HG03135 (cell line): Measurements from ENCODE around the gene ISLR2.

Experiments
- ATAC-seq: cut with Tn5 transposase; IDR thresholded peaks from one replicate; pipeline ENCODE4 v1.9.1; 2021; ENCODE audit warnings: mild to moderate bottlenecking, moderate library complexity; ENCODE audit not compliant: unreplicated experiment

Gene ISLR2

GRCh38 chr15:74175271-74176191 is 45.1 kb downstream of the ISLR2 start:
- ATAC-seq = no peak

GRCh38 chr15:74176262-74177214 is 46.2 kb downstream of the ISLR2 start:
- no peak for ATAC-seq

GRCh38 chr15:74178326-74179100 is 48.1 kb downstream of the ISLR2 start:
- no peak for ATAC-seq

GRCh38 chr15:74179101-74179841 is 48.9 kb downstream of the ISLR2 start:
- no peak for ATAC-seq

- no peak for ATAC-seq
Observed at GRCh38 chr15:74179983-74180880, 49.8 kb downstream of the ISLR2 start.

- no peak for ATAC-seq
Observed at GRCh38 chr15:74180881-74181602, 50.7 kb downstream of the ISLR2 start.

GRCh38 chr15:74182131-74182530 is 51.7 kb downstream of the ISLR2 start:
- ATAC-seq = no peak

GRCh38 chr15:74184582-74185091 is 54.3 kb downstream of the ISLR2 start:
- ATAC-seq = no peak

- no peak for ATAC-seq
Observed at GRCh38 chr15:74185710-74186348, 55.4 kb downstream of the ISLR2 start.
